GM21367 (cell line): ENCODE results near the gene ANGPTL2.

Experiments
- ATAC-seq: cut with Tn5 transposase; IDR thresholded peaks from one replicate; pipeline ENCODE4 v1.9.1; 2021; ENCODE audit not compliant: unreplicated experiment

The ANGPTL2 gene

GRCh38 chr9:127099664-127100063 is 22.8 kb downstream of the ANGPTL2 start:
- no peak for ATAC-seq

- ATAC-seq = no peak
Observed at GRCh38 chr9:127098916-127099553, 23.4 kb downstream of the ANGPTL2 start.

GRCh38 chr9:127097683-127098082 is 24.8 kb downstream of the ANGPTL2 start:
- no peak for ATAC-seq

GRCh38 chr9:127096208-127096607 is 26.2 kb downstream of the ANGPTL2 start:
- ATAC-seq = no peak

- no peak for ATAC-seq
Observed at GRCh38 chr9:127095411-127095810, 27.0 kb downstream of the ANGPTL2 start.

GRCh38 chr9:127093319-127094020 is 29.0 kb downstream of the ANGPTL2 start:
- no peak for ATAC-seq

GRCh38 chr9:127092041-127092608 is 30.3 kb downstream of the ANGPTL2 start:
- no peak for ATAC-seq

GRCh38 chr9:127091526-127091925 is 30.9 kb downstream of the ANGPTL2 start:
- no peak for ATAC-seq

GRCh38 chr9:127090341-127090985 is 32.0 kb downstream of the ANGPTL2 start:
- no peak for ATAC-seq

GRCh38 chr9:127089631-127090081 is 32.8 kb downstream of the ANGPTL2 start:
- ATAC-seq = no peak

GRCh38 chr9:127088724-127089615 is 33.5 kb downstream of the ANGPTL2 start:
- ATAC-seq = no peak

GRCh38 chr9:127087836-127088235 is 34.6 kb downstream of the ANGPTL2 start:
- no peak for ATAC-seq

GRCh38 chr9:127087411-127087810 is 35.0 kb downstream of the ANGPTL2 start:
- no peak for ATAC-seq

- ATAC-seq = no peak
Observed at GRCh38 chr9:127086771-127087170, 35.7 kb downstream of the ANGPTL2 start.

- ATAC-seq = no peak
Observed at GRCh38 chr9:127085186-127085585, 37.2 kb downstream of the ANGPTL2 start.

GRCh38 chr9:127084076-127085039 is 38.1 kb downstream of the ANGPTL2 start:
- ATAC-seq = no peak

GRCh38 chr9:127083138-127083980 is 39.1 kb downstream of the ANGPTL2 start:
- no peak for ATAC-seq

GRCh38 chr9:127081250-127082185 is 40.9 kb downstream of the ANGPTL2 start:
- ATAC-seq = no peak
